GM19452 (cell line): ENCODE data around the gene CCSER1.
"Not testable (repeated sequence)": the region's sequence is repeated elsewhere in the genome, so short reads cannot be mapped to it uniquely, and the experiment has no call there.

Source experiments
- ATAC-seq: cut with Tn5 transposase; IDR thresholded peaks from one replicate; pipeline ENCODE4 v1.9.1; 2021; ENCODE audit not compliant: unreplicated experiment

Gene CCSER1

GRCh38 chr4:90889171-90889570, 762.0 kb downstream of the CCSER1 start:
- no peak for ATAC-seq

GRCh38 chr4:90903413-90903812, 776.2 kb downstream of the CCSER1 start:
- not testable (repeated sequence) for ATAC-seq

GRCh38 chr4:90904021-90904420, 776.8 kb downstream of the CCSER1 start:
- no peak for ATAC-seq

- ATAC-seq = no peak
These were observed 779.0 kb downstream of the CCSER1 start for GRCh38 chr4:90906239-90906638.

- ATAC-seq = not testable (repeated sequence)
These were observed 784.7 kb downstream of the CCSER1 start for GRCh38 chr4:90911724-90912434.

- ATAC-seq = no peak
These were observed 795.0 kb downstream of the CCSER1 start for GRCh38 chr4:90922174-90922573.

- ATAC-seq = no peak
These were observed 799.8 kb downstream of the CCSER1 start for GRCh38 chr4:90926957-90927356.

GRCh38 chr4:90943311-90943710, 816.1 kb downstream of the CCSER1 start:
- ATAC-seq = no peak

GRCh38 chr4:90946945-90947344, 819.8 kb downstream of the CCSER1 start:
- ATAC-seq = no peak

- no peak for ATAC-seq
These were observed 823.2 kb downstream of the CCSER1 start for GRCh38 chr4:90950385-90950841.

GRCh38 chr4:90951037-90951436, 823.8 kb downstream of the CCSER1 start:
- no peak for ATAC-seq

GRCh38 chr4:90958256-90958895, 831.2 kb downstream of the CCSER1 start:
- no peak for ATAC-seq

GRCh38 chr4:90960433-90960832, 833.2 kb downstream of the CCSER1 start:
- ATAC-seq = no peak

- ATAC-seq = no peak
These were observed 833.6 kb downstream of the CCSER1 start for GRCh38 chr4:90960840-90961239.

GRCh38 chr4:90970021-90970420, 842.8 kb downstream of the CCSER1 start:
- no peak for ATAC-seq

- no peak for ATAC-seq
These were observed 850.5 kb downstream of the CCSER1 start for GRCh38 chr4:90977726-90978125.

- ATAC-seq = no peak
These were observed 852.4 kb downstream of the CCSER1 start for GRCh38 chr4:90979556-90979955.

- ATAC-seq = no peak
These were observed 855.6 kb downstream of the CCSER1 start for GRCh38 chr4:90982813-90983212.

- ATAC-seq = no peak
These were observed 863.1 kb downstream of the CCSER1 start for GRCh38 chr4:90990284-90990683.

GRCh38 chr4:90992213-90992612, 865.0 kb downstream of the CCSER1 start:
- ATAC-seq = no peak

GRCh38 chr4:90994851-90995574, 867.8 kb downstream of the CCSER1 start:
- ATAC-seq = no peak

- no peak for ATAC-seq
These were observed 868.8 kb downstream of the CCSER1 start for GRCh38 chr4:90995996-90996395.
